GDM1 (cell line): Measurements from ENCODE around the gene APBB2.
"Not testable (repeated sequence)": the region's sequence is repeated elsewhere in the genome, so short reads cannot be mapped to it uniquely, and the experiment has no call there.

Source experiments
- DNase-seq: peaks from one replicate; lab custom pipeline; 2025; lab: John Stamatoyannopoulos, UW

APBB2 gene

DNA sequence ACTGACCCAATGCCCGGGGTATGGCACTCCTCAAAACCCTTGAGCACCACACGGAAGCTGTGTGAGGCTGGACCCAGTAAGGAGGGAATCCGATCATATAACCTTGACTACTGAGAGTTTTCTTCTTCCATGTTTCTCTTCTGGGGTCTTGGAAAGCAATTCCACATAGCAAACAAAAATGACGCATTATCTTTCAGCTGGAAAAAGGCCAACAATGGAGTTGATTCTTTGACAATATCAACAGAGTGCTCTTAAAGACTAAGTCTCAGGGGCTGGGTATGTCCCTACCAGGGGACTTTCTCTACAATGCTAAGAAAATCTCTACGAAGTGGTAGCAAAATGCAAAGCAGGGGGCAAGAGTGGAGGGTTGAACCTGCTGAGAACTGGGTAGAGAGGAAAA is 276.0 kb downstream of the APBB2 start:
- no peak for DNase-seq

DNA sequence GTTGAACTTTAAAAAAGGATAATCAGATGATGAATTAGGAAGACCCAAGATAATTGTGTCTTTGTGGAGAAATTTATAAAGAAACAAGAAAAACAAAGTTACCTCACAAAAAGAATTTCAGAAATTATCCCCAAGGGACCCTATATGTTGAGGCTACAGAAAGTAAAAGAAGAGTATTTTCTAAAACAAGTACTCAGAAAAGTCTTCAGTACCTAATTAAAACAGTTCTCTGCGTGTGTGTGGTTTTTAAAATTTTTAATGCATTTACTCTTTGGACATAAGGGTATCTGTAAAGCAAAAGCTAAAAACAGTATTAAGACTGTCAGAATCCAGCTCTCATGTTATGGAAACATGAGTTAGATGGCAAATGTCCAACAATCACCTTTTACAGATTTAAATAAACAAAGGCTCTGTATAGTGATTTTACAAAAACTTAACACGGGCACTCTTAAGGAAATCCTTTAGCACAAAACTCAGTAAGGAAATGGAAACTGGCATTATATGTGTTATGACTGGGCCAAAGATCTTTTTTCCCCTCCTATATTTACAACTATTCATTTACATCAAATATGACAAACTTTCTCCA is 277.1 kb downstream of the APBB2 start:
- no peak for DNase-seq

DNA sequence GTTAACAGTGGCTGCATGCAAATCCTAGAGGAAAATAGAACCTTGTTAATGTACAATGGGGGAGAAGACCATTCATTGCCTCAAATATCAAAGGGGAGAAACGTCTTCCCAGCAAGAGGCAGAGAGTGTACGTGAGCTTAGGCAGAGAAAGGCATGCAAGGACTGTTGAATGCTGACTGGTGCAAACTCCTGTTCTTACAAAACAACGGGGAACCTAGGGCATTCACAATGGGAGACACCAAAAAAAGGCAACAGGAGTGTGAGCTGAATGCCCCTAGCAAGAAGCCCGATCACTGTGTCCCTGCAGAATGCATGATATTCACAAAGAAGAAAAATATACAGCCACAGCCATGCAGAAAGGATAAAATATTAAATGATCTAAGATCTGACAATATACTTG is 279.7 kb downstream of the APBB2 start:
- DNase-seq = no peak

DNA sequence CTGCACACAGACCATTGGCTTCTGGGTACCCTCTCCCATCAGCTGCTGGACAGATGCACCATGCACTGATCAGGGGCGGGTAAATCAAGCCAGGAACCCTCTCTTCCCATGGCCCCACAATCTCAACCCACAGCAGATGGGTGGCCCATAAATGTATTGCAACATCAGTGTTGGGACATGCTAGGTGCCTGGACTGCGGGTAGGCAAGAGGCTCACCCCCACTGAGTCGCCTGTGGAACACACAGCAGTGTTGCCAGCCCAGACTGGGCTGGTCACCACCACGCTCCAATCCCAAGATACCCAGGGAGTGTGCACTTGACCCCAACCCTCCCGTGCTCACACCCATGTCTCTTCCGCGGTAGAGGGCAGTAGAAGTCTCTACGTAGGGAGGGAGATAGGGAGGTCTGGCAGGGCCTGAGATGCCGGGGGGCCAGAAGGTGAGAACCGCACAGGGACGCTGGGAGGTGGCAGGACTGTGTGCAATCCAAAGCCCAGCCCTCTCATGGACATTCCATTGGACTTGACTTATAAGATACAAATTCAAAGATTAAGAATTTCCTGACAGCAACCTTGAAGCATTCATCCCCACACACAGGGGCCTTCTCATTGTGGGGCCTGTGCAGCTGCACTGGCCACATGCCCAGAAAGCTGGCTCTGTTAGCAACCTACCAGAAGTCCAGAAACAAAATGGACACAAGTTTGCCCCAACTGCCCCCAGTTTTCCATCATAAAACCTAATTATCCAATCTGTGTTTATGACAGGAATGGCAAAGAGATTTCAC is 280.9 kb downstream of the APBB2 start:
- no peak for DNase-seq

DNA sequence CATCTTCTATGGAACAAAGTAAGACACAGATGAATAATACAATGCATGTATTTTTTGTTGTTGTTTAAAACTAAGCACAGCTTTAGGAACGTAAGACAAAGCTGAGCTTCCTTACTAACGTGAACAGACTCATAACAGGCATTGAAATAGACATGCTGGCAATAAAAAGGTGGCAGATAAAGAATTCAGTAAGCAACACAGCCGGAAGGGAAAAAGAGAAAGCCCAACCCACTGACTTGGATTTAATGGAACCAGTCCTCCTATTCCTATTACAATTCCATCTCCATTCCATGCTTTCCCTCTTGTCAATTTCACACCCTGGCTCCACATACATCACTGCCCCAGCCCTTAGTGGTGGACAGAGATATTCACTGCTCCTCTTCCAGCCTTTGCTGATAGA is 282.5 kb downstream of the APBB2 start:
- DNase-seq = no peak

DNA sequence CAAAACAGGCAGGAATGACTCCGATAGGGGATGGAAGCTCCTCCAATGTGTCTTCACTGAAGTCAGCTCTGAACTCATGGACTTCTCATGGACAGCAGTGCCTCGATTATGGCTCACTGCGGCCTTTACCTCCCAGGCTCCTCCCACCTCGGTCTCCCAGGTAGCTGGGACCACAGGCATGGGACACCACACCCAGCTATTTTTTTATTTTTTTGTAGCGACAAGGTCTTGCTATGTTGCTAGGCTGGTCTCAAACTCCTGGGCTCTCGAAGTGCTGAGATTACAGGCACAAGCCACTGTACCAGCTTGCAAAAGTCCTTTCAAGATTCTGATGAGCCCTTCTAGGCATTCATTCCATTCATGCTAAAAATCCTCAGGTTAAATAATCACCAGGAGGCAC is 283.1 kb downstream of the APBB2 start:
- no peak for DNase-seq

DNA sequence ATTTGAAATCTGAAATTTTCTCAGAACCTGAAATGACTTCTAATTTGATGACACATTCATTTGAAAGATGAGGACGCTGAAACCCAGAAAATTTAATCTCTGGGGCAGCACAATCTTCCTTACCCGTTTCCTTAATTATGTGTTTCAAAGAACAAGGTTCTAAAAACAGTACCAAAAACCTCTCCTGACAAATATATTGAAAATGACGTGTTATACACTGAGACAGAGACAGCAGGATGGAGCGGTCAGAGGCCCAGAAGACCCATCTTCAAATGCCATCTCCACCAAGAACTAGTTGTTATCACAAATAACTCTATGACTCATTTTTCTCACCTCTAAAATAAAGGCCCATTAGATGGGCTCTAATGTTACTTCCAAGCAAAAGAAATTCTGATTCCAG is 287.3 kb downstream of the APBB2 start:
- no peak for DNase-seq

DNA sequence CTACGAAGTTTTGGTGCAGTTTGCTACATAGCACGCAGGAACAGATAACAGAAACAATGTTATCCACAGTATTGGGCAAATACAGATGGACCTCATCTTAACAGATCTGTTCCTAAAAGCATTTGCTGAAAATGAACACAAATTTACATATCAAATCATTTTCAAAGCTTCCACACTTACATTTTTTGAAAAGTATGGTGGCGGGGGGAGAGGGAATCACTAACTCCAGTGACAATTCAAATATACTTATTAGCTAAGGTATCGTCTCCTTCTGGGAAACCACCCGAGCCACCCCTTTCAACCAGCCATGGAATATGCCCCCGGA is 289.6 kb downstream of the APBB2 start:
- DNase-seq = no peak

DNA sequence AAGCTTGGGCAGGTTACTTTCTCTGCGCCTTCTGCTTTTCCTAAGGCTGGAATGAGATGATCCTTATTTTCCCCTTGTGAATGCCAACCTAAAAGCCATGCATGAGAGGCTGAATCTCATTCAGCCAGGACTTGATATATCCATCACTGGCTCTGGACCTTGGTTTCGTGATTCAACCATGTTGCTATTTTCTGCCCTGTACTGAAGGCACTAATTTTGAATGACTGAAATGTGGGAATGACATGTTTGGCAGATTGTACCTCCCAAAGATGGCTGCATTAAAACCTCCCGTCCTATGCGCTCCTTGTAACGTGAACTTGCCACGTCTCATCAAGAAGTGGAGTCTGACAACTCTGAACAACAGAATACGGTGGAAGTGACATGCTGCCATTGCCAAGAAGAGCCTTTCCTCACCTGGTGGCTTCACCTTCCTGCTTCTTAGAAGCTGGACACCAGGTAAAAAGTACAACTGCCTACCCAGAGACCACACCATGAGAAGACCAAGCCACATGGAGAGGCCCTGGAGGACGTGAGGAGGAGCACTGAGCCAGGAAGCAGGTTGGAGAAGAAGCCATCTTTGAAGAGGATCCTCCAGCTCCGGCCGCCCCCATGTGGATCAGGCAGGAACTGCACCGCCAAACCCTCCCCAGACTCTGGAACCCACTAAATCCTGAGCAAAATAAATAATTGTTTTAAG is 290.1 kb downstream of the APBB2 start:
- peak; percentile 19 for DNase-seq

DNA sequence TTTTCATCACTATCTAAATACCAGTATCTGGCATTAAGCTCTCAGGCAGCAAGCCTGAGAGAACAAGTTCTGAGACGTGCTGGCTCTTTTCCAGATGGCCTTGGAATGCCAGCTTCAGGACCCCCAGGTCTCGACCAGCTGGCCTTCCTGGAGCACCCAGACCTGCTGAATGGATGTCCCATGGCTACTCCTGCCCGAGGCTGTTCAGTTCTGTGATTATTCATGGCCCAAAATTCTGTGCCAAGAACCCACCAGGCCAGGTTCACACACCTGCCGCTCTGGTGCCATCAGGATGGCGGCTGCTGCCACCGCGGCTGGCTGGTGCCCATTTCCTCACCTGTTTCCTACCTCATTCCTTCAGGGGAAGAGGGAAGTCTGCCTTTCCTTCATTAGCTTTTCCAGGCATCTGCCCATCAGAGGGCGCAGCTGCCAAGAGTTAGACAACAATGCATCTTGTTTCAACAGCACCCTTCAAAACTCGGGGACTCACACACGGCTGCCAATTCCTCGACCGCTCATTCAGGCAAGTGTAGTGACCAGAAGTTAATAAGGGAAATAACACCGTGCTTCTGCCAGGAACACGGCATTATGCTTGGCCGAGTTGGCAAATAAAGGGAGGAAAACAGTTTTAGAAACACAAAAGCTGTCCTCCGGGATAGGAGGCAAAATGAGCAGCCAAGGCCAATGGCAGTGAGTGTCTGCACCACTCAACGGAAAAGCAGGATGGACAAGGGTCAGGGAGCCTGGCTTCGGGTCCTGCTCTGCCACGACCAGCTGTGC is 290.8 kb downstream of the APBB2 start:
- no peak for DNase-seq

DNA sequence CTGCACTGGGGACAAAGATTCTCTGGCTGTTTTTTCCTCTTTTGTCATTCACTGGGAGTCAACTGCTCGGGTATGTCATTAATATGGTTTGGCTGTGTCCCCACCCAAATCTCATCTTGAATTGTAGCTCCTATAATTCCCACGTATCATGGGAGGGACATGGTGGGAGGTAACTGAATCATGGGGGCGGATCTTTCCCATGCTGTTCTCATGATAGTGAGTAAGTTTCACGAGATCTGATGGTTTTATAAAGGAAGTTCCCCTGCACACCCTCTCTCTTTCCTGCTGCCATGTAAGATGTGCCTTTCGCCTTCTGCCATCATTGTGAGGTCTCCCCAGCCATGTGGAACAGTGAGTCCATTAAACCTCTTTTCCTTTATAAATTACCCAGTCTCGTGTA is 294.4 kb downstream of the APBB2 start:
- not testable (repeated sequence) for DNase-seq

DNA sequence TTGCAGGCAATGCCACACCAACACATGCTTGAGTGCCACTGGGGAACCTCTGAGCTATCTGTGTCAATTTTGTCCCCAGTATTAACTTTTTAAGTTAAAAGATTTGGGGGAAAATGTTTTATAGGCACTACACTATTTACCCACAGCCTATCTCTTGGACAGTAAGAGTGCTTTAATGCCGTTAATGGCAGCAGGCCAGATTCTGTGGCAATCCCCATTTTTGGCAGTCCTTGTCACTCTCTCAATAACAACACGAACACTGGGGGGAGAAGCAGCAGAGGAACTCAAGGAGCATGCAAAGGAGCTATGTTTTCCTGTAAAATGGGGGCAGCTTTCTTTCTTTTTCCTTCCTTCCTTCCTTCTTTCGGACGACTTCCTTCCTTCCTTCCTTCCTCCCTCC is 296.0 kb downstream of the APBB2 start:
- DNase-seq = no peak

DNA sequence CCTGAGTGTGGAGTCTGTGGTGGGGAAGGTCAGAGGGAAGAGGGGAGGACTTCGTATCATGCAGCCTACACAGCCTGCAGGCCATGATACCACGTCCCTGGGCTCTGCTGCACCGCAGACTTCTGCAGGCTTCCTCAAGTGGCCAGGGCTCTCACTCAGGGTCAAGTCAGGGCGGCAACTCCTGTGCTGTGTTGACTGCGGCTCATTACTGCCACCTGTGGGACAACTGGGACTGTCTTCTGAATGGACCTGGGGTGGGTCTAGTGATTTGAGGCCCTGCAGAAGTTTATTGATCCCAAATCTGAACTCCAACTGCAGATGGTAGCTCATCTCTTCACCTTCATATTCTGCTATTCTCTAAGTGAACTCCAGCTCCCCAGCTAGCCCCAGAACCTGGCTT is 297.5 kb downstream of the APBB2 start:
- DNase-seq = no peak

DNA sequence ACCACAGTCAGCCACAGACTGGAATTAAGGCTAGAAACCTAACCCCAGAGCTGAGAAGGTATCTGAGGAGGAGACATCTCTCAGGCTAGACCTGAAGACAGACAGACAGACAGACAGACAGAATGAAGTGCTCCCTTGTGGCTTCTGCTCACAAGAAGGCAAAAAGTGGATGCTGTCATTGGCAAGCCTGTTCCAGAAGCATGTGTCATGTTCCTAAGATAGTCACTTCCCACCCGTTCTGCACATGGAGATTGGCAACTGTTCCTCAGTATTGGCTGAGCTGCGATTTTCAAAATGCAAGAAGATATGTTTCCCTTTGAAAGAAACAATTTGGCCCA is 298.2 kb downstream of the APBB2 start:
- DNase-seq = no peak

DNA sequence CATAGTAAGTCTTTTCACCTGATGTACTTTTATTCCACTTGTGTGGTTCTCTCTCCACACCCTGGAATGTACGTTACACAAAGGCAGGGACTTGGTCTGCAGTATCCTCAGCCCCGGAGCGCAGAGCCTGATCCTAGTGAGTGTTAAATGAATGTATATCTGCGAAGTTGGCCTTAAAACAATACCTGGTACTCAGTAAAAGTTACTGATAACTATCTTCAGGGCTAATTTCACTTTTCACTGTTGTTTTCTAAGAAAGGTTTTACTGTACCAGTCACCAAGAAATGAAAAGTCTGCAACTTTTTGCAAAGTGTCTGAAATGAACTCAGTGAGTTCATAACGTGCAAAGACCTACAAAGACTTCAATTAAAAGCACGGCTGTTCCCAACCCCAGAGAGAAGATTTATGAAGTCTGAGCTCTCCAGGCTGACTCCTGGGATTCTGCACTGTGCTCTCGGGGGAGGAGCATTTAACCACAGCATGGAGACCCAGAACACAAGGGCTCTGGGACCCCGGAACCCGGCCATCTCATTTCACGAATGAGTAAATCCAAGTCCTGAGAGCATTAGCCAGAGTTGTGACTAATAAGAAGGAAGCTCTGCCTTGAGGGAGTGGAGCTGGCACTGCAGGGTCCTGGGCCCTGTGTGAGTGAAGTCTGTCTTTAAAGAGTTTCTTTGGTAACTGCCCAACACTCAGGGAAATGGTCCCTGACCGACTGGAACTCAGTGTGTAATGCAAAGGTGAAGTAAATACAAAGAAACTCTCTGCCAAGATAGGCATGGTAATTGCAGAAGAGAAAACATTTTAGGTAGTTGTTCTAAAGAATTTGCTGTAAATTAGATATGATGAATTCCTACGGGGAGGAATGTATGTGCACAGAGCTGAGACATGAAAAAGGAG is 298.8 kb downstream of the APBB2 start:
- no peak for DNase-seq

DNA sequence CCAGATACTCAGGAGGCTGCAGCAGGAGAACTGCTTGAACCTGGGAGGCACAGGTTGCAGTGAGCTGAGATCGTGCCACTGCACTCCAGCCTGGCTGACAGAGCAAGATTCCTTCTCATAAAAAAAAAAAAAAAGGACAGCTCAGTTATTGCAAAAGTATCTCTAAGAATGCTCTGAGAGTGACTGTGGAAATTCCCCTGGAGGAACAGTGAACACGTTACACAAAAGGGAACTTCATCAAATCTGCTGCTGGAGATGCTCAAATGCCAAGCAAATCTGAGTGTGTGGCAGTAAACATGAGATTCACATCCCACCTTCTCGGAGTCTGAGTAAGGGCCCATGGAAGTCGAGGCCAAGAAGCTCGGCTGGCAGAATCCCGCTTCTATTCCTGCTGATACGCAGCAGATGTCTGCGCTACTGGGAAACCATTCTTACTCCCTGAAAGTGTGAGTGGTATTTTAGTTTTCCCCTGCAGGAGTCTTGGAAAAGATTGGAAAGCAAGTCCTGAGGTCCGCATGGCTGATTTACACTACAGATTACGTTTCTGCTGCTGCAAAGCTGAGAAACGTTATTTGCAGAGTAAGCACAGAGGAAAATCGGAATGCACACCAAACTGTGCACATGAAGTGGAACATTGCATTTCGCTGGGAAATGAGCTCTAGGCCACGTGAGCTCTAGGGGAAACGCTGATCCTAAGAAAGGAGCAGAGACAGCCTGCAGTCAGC is 301.7 kb downstream of the APBB2 start:
- DNase-seq = no peak

DNA sequence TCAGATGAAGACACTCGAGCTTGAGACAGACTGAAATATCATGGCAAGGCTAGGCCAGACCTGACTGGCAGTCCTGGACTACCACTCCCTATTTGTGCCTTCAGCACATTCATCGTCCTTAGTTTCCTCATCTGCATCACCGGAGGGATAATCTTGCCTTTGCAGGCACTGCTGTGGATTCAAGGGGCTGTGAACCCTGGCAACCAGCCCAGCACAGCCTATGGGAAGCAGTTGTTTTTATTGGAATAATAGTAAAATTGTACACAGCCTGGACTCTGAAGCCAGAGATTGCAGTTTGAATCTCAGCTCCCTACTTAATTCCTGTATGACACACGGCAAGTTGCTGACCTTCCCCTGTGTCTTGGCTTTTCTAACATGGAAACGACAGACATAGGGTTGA is 303.6 kb downstream of the APBB2 start:
- DNase-seq = no peak

DNA sequence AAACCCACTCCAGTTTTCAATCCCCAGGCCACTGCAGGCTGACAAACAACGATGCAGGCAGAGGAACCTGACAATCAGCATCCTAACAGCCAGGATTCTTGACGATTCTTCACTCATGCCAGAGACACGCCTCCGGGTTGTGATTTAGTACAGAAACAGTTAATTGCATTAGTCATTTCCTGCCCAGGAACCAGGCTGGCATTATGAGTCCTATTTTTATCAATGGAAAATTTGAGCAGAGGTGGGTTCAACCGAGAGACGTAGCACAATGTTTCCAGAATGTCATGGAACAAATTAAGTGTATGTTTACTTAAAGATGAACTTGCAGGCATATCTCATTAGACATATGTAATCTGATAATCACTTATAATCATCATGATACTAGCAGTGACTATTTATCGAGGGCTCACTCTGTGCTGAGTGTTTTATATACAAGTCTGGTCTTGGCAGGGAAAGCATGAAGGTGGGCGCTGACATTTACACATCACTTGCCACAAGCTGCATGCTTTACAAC is 304.9 kb downstream of the APBB2 start:
- DNase-seq = no peak

DNA sequence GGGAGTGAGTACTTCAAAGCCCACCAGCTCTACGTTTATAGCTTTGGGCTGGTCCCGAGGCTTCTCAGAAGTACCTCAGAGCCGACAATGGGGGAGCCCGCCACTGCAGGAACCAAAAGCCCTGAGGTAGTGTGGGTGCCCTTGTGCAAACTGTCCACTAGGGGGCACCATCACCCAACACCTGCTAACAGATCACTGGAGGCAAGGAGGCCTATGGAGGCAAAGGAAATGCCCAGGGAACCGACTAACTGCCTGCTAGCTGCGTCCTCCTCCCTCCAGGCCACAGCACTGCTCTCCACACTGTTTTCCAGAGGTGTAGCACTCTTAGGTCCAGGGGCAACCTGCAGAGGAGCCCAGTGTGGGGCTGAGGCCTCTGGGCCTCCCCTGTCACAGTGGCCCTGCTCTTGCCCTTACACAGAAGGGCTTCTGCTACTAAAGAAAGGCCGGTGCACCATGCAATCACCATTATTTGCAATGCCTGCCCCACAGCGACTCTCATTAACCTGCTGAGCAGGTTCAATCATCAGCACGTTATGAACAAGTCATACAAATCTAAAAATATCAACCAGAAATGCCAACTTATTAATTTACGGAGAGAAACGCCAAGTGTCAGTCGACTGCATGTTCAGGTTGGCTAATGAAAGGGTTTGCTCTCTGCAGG is 305.5 kb downstream of the APBB2 start:
- DNase-seq = peak; percentile 16

DNA sequence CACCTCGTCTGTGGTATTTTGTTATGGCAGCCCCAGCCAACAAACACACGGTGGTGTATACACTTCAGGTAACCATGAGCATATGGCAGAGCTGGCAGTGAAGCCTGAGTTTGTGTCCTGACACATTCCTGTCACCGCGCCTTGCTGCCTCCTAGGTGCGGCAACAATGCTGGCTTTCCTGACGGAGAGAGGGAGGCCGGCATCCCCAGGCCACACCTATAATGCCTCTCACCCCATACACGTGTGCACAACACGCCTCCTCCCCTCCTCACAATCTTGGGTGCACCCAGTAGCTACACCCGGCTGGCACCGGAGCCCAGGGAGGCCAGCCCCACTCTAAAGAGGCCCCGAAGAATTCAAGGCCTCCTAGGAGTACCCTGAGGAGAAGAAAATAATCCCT is 306.0 kb downstream of the APBB2 start:
- no peak for DNase-seq
